Myometrial cell (primary cell): ENCODE results near the gene TBC1D10B. TPM values are rescaled to one million over a fixed set of nuclear protein-coding genes. Genes with fewer than 3 reads are reported as not detected.

Experiments used
- total RNA-seq: library from RNA; depleted of rRNA; stranded (reverse); fragments of >200 nt; gene quantifications from 2 replicates; pipeline ENCODE4 v1.2.3, GENCODE V29; 2015

Gene TBC1D10B, protein sequence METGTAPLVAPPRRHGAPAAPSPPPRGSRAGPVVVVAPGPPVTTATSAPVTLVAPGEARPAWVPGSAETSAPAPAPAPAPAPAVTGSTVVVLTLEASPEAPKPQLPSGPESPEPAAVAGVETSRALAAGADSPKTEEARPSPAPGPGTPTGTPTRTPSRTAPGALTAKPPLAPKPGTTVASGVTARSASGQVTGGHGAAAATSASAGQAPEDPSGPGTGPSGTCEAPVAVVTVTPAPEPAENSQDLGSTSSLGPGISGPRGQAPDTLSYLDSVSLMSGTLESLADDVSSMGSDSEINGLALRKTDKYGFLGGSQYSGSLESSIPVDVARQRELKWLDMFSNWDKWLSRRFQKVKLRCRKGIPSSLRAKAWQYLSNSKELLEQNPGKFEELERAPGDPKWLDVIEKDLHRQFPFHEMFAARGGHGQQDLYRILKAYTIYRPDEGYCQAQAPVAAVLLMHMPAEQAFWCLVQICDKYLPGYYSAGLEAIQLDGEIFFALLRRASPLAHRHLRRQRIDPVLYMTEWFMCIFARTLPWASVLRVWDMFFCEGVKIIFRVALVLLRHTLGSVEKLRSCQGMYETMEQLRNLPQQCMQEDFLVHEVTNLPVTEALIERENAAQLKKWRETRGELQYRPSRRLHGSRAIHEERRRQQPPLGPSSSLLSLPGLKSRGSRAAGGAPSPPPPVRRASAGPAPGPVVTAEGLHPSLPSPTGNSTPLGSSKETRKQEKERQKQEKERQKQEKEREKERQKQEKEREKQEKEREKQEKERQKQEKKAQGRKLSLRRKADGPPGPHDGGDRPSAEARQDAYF
- 42.7 and 45.6 TPM in 2 replicates for total RNA-seq

GRCh38 chr16:30370456-30371247 is at the start of gene TBC1D10B:
TSS of gene TBC1D10B (minus strand) at chr16:30370494. CDS start at chr16:30370183, 311 bp downstream.

GRCh38 chr16:30407102-30407803 is 37.0 kb upstream of the TBC1D10B start, which contains the start of gene ZNF771:
TSS of gene ZNF771 (plus strand) at chr16:30407606. CDS start at chr16:30408054, 448 bp downstream.

GRCh38 chr16:30395155-30395991 is 25.1 kb upstream of the TBC1D10B start, which contains the start of gene ZNF48:
TSS of gene ZNF48 (plus strand) at chr16:30395420. CDS start at chr16:30395795, 375 bp downstream.

GRCh38 chr16:30382111-30382881 is 12.0 kb upstream of the TBC1D10B start, which contains the start of gene SEPTIN1:
TSS of gene SEPTIN1 (minus strand) at chr16:30382561. CDS start at chr16:30382542, 19 bp downstream.

DNA sequence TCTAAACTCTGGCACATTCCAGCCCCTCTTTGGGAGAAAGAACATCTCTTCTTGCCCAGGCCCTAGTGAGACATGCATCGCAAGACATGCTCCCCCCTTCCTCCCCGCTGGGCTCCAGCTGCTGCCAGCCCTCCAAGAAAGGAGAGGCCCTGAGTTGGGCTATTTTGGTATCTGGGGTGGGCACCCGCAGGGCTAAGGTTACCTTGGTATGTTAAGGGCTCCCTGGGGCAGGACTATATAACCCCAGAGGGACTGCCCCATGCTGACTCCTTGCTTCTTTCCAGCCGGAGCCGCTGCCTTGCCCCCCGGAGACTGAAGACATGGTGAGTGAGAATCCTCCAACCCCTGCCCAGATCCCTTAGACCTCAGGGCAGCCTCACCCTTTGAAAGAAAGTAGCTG is 4.2 kb upstream of the TBC1D10B start, which contains the start of gene MYL11:
MYL11 (plus strand) TSS at position 265 of the 400 bp plus-strand sequence; CDS start at position 321, 56 bp downstream.

GRCh38 chr16:30355144-30355953 is 14.9 kb downstream of the TBC1D10B start, which contains the start of gene CD2BP2:
TSS of gene CD2BP2 (minus strand) at chr16:30355308. CDS start at chr16:30354681, 627 bp downstream.

Other genes with a start within 250 kb of the TBC1D10B start
- 69.5 and 90.6 TPM in 2 replicates for gene MAPK3, start 247.3 kb downstream of the TBC1D10B start, total RNA-seq
- 4.3 and 7.2 TPM in 2 replicates for gene CORO1A, start 186.9 kb downstream of the TBC1D10B start, total RNA-seq
- 316 and 413 TPM in 2 replicates for gene BOLA2B, start 176.8 kb downstream of the TBC1D10B start, total RNA-seq
- gene SLX1A, start 176.6 kb downstream of the TBC1D10B start, total RNA-seq: 57.9 and 58.7 TPM in 2 replicates
- gene SULT1A3, start 171.2 kb downstream of the TBC1D10B start, total RNA-seq: 1.7 and 5.0 TPM in 2 replicates
- 0.18 and 0.29 TPM in 2 replicates for gene NPIPB13, start 122.0 kb downstream of the TBC1D10B start, total RNA-seq
- 49.6 and 58.5 TPM in 2 replicates for gene CD2BP2, start 15.2 kb downstream of the TBC1D10B start, total RNA-seq
- gene MYL11, start 4.3 kb upstream of the TBC1D10B start, total RNA-seq: not detected in 2 replicates
- not detected in 2 replicates for gene SEPTIN1, start 12.1 kb upstream of the TBC1D10B start, total RNA-seq
- 7.2 and 9.7 TPM in 2 replicates for gene ZNF48, start 24.9 kb upstream of the TBC1D10B start, total RNA-seq
- gene ZNF771, start 37.1 kb upstream of the TBC1D10B start, total RNA-seq: 9.9 and 11.8 TPM in 2 replicates
- 31.7 and 34.7 TPM in 2 replicates for gene DCTPP1, start 59.5 kb upstream of the TBC1D10B start, total RNA-seq
- gene SEPHS2, start 75.4 kb upstream of the TBC1D10B start, total RNA-seq: 16.0 and 19.0 TPM in 2 replicates
- gene ITGAL, start 102.2 kb upstream of the TBC1D10B start, total RNA-seq: not detected in 2 replicates
- 21.9 and 29.4 TPM in 2 replicates for gene ZNF768, start 156.1 kb upstream of the TBC1D10B start, total RNA-seq
- gene ZNF747, start 164.4 kb upstream of the TBC1D10B start, total RNA-seq: 8.7 and 14.1 TPM in 2 replicates
- gene ZNF764, start 187.9 kb upstream of the TBC1D10B start, total RNA-seq: 5.5 and 6.2 TPM in 2 replicates
- 17.6 and 21.8 TPM in 2 replicates for gene ZNF688, start 201.2 kb upstream of the TBC1D10B start, total RNA-seq
- 3.7 and 23.6 TPM in 2 replicates for gene ZNF785, start 215.2 kb upstream of the TBC1D10B start, total RNA-seq
- 7.4 and 9.8 TPM in 2 replicates for gene ZNF689, start 239.9 kb upstream of the TBC1D10B start, total RNA-seq